GM10266 (cell line): Measurements from ENCODE around the gene NCS1.

Experiments used
- DNase-seq: peaks from one replicate; pipeline ENCODE4 v3.0.0; 2012; ENCODE audit errors: extremely low spot score
- TF ChIP-seq, protein P1 (sequence below): IDR thresholded peaks from 2 replicates; pipeline ENCODE4 v1.5.1; 2012; ENCODE audit warnings: mild to moderate bottlenecking, low read depth; ENCODE audit not compliant: control insufficient read depth, insufficient read depth; ENCODE audit errors: missing control alignments

Gene NCS1

DNA sequence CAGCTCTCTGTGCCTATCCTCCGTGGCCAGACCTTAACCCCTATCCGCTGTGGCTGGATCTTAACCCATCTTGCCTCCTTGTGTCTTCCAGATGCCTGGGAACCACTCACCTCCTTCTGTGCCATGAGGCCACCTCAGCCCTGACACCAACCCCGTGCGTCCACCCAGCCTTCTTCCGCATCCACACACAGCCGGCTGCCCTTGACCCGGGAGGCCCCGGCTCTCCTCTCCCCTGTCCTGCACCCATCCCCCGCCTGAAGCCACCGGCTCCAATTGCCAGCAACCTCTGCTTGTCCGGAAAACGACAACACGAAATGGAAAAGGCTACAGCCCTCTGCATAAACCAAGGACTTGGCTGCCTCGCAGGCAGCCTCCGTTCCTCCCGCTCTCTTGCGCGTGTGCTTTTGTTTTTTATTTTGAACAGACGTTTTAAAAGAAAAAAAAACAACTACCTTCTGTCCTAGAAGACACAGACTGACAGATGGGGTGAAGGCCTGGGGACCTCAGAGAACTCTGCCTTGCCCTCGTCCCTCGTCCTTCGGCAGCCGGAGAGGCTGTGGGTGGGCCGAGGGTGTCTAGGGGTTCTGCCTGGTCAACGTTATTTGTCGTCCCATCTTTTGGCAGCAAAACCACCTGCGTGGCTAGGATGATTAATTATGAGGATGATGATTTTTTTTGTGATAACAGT lies 60.8 kb downstream of the NCS1 start:
- no peak for DNase-seq
- TF ChIP-seq, protein P1, sequence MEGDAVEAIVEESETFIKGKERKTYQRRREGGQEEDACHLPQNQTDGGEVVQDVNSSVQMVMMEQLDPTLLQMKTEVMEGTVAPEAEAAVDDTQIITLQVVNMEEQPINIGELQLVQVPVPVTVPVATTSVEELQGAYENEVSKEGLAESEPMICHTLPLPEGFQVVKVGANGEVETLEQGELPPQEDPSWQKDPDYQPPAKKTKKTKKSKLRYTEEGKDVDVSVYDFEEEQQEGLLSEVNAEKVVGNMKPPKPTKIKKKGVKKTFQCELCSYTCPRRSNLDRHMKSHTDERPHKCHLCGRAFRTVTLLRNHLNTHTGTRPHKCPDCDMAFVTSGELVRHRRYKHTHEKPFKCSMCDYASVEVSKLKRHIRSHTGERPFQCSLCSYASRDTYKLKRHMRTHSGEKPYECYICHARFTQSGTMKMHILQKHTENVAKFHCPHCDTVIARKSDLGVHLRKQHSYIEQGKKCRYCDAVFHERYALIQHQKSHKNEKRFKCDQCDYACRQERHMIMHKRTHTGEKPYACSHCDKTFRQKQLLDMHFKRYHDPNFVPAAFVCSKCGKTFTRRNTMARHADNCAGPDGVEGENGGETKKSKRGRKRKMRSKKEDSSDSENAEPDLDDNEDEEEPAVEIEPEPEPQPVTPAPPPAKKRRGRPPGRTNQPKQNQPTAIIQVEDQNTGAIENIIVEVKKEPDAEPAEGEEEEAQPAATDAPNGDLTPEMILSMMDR = no peak

DNA sequence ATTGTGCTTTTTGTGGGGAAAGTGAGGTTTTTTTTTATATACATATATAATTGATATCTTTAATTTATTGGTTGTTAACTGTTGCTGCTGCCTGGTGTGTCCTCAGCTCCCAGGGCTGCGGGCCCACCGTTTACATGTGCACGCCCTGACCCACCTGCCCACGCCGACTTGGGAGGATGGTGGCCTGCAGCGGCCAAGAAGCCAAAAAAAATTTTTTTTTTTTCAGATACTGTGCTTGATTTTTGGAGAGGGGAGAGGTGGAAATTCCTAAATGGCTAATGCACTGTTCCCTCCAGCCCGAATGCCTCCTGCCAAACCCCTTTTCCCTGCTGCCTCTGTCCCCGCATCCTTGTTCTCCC lies 61.4 kb downstream of the NCS1 start:
- no peak for DNase-seq
- TF ChIP-seq, protein P1 = no peak

DNA sequence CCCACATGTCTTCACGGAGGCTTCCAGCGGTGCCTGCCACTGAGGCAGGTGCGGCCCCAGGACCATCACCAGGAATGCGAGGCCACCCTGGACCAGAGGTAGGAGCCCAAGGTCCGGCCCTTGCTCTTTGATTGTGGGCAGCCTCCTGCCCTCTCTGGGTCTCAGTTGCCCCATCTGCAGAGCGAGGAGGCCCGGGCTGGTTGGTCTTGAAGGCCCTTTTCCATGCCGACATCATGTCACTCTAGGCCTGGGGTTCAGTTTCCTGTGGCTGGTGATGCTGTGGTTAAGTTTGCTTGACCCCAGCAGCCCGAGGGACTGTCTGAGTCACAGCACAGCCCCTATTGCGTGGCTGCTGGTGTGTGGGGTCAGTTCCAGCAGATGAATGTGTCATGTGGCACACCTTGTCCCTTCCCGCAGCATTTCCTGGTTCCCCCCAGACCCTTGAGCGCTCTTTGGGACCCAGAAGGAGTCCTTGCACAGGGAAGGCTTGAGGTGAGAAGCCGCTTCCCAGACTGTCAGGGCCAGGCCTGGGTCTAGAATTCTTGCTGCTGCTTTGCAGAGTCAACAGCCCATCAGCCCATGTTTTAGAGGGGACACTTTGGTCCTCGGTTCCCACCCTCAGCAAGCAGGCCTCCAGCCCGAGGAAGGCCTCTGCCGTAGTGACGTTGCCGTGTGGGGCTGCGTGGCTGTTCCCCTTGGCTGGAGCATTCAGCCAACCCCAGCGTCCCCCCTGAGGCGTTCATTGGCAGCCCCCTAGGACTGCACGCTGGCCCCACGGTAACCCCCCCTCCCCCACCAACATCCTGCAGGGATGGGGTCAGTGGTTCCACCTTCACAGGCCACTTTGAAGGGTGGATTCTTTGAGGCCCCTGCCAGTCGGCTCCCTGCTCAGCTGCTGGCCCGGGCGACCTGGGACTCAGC lies 62.4 kb downstream of the NCS1 start:
- DNase-seq = no peak
- TF ChIP-seq, protein P1 = no peak

DNA sequence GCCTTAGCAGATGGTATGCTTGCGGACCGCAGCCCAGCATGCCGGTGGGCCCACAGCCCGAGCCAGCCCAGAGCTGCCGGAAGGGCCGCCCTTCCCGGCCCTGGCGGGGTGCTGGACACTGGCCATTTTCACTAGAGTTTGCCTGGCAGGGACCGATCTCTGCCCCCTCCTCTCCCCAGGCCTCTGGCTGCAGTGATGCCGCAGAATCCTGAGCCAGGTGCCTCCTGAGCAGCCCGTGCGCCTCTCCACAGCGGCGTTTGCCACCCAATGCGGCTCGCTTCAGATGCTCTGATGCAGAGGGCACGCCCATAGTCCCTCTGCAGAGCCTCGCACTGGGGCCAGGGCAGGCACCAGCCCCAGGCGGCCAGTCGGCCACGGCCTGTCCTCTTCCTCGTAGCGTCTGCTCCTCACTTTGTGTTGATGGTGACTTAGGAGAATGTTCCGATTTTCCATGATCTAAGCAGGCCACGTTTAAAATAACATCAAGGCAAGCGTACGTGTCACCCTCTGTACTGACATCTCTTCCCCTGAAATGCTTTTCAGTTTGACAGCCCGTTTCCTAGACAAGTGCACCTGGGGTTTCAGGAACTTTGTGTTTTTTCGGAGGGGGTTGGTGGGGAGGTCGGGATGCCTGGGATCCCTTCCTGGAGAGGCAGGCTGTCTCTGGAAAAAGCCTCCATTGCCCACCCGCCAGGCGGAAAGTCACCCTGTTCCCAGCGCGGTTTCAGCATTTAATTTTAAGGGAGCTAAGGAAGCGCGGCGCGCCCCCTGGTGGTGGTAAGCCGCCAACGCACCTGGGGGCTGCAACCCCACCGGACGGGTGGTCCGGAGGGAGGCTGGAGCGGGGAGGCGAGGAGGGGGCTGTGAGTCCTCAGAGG lies 63.6 kb downstream of the NCS1 start:
- DNase-seq = peak; percentile 76

DNA sequence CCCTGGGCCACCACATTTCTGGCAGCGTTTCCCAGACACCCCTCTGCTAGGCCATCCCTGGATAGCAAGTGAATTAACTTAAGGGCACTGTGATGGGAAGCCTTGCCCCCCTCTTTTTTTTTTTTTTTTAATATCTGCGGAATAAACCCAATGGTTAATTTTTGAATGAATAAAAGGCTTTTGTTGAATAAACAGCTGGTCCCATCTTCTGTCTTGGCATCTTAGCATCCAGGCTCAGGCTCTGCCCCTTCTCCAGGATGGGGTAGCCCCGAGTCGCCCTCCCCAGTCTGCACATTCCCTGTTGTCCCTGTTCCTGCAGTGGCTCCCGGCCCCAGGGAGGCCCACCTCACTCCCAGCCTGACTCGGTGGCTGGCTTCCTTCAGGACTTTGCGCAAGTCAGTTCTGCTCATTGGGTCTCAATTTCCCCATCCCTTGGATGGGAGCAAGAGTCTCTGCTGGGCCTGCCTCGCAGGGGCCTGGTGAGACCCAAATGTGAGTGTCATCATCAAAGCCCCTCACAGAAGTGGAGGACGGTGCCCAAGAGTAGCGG lies 64.3 kb downstream of the NCS1 start:
- DNase-seq = no peak
- TF ChIP-seq, protein P1 = no peak

More for the DNA sequence above, 63.6 kb downstream of the NCS1 start:
- TF ChIP-seq, protein P1 = peak; percentile 99

DNA sequence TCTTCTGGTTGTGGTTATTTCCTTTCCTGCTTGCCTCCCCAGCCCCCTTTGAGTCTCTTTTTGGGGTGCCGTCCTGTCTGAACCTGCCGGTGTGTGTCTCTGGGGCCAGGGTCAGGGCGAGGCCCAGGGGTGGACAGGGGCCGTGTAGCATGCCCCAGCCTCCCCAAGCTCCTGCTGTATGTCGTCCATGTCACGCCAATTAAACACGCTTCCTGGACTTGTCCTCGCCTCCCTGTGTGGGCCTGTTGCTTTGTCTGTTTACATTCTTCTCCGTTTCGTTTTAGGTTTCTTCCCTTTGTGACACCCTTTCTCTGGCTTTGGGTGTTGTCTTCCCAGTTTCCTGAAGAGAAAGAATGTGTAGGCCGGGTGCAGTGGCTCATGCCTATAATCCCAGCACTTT lies 64.9 kb downstream of the NCS1 start:
- TF ChIP-seq, protein P1 = no peak
- no peak for DNase-seq
